Measurements from ENCODE around the gene NOVA2. TPM values are rescaled to one million over a fixed set of nuclear protein-coding genes. Genes with fewer than 3 reads are reported as not detected.

NOVA2 gene
- polyA plus RNA-seq, 1 of the 3 experiments (the other 2 are of a cell fraction), result 1.9 TPM

- H3K4me3 ChIP-seq (ENCODE audit: low read depth in 2 of 2, low read length in 1 of 2), result no peak overlapping the region
- no peaks in the 10 kb centered on the region for H3K9me2 ChIP-seq
- no peaks in the 10 kb centered on the region for H3K27me3 ChIP-seq (ENCODE audit: insufficient read depth)
- no peaks in the 10 kb centered on the region for H3K36me3 ChIP-seq (replicated peaks in 1 of 2; ENCODE audit: control insufficient read depth in 1 of 2, insufficient read depth in 2 of 2, low read length in 1 of 2)
- peaks cover 0 to 6% of the 10 kb centered on the region in 2 experiments; a peak in 2 of 4 replicates for H3K4me1 ChIP-seq (ENCODE audit: control insufficient read depth in 1 of 2, insufficient read depth in 2 of 2, low read depth in 1 of 2, low read length in 1 of 2)
- H2AFZ ChIP-seq (ENCODE audit: low read depth), result no peak overlapping the region
- WGBS (ENCODE audit: low lambda C conversion rate), result 71% methylated on average over 16 of the region's 28 CpGs
- no peak overlapping the region for H3K9ac ChIP-seq
- ChIA-PET POLR2A (interaction anchor here (0.5 kb wide), 1 partner anchor 124 kb away, joined by 3 read pairs; the partner anchor contains the start of gene IRF2BP1), CTCF (interaction anchor here (0.7 to 4.2 kb wide), 22 partner anchors 9 to 255 kb away, joined by 3 to 23 read pairs (median 4); partner anchors contain the start of gene PGLYRP1)
- peak; percentile 80 for DNase-seq
- peaks cover 7% of the 10 kb centered on the region; the same call in 1 of the 2 replicates for H4K20me1 ChIP-seq (ENCODE audit: insufficient read depth)
- peaks cover 6% of the 10 kb centered on the region for H3F3A ChIP-seq (replicated peaks; ENCODE audit: insufficient read depth)
- no peaks in the 10 kb centered on the region for H3K79me2 ChIP-seq (ENCODE audit: insufficient read depth)
- H3K4me2 ChIP-seq, result no peak overlapping the region
- H3K9me3 ChIP-seq, result no peaks in the 10 kb centered on the region
- no peak overlapping the region for H3K27ac ChIP-seq (ENCODE audit: low read depth in 2 of 2, low read length in 1 of 2)
- TF ChIP-seq MXI1 (IDR thresholded peaks at IDR 0.05; ENCODE audit: low read depth, low read length) (no peak), IRF3 (IDR thresholded peaks at IDR 0.05; ENCODE audit: low read depth, low read length) (no peak), SIN3A (IDR thresholded peaks at IDR 0.05; ENCODE audit: borderline replicate concordance, low read depth, low read length) (no peak), YY1 (IDR thresholded peaks at IDR 0.05; ENCODE audit: low read depth) (no peak), FOXJ3 (CRISPR knock-in tag; IDR thresholded peaks at IDR 0.05) (no peak), GATA2 (CRISPR knock-in tag; IDR thresholded peaks at IDR 0.05) (no peak), TCF12 (IDR thresholded peaks at IDR 0.05) (no peak), REST (IDR thresholded peaks at IDR 0.05; ENCODE audit: low read depth, low read length) (no peak), TAF1 (IDR thresholded peaks at IDR 0.05; ENCODE audit: borderline replicate concordance, low read depth, low read length) (no peak), SMC3 (IDR thresholded peaks at IDR 0.05; ENCODE audit: low read depth, low read length) (peak; percentile 45), NRF1 (IDR thresholded peaks at IDR 0.05; ENCODE audit: low read depth, low read length) (peak; percentile 48), JUND (IDR thresholded peaks at IDR 0.05) (no peak), RXRA (IDR thresholded peaks at IDR 0.05; ENCODE audit: borderline replicate concordance, low read depth) (no peak), ZBTB33 (IDR thresholded peaks at IDR 0.05; ENCODE audit: borderline replicate concordance, low read depth) (no peak), MAX (IDR thresholded peaks at IDR 0.05; ENCODE audit: low read depth) (no peak), NFIC (IDR thresholded peaks at IDR 0.05; ENCODE audit: borderline replicate concordance) (no peak), USF1 (IDR thresholded peaks at IDR 0.05; ENCODE audit: borderline replicate concordance, low read depth) (no peak), RCOR1 (IDR thresholded peaks at IDR 0.05; ENCODE audit: low read length) (no peak), CHD2 (IDR thresholded peaks at IDR 0.05; ENCODE audit: low read length, partially characterized antibody) (no peak), EZH2phosphoT487 (IDR thresholded peaks at IDR 0.05; ENCODE audit: borderline replicate concordance, low read depth) (no peak), USF2 (IDR thresholded peaks at IDR 0.05; ENCODE audit: borderline replicate concordance, low read depth, low read length) (no peak), ELF1 (IDR thresholded peaks at IDR 0.05) (no peak), FOXM1 (IDR thresholded peaks at IDR 0.05; ENCODE audit: low read depth) (no peak), POLR2AphosphoS5 (IDR thresholded peaks at IDR 0.05; ENCODE audit: low read depth, low read length) (no peak)
These were observed 36.2 kb upstream of the NOVA2 start for GRCh38 chr19:46009530-46010510.
